OCI-LY1 (cell line): ENCODE results near the gene AIFM2.

Experiments used
- H2AFZ ChIP-seq: fragments of 200-600 bp; sonication (generic), shearing (Covaris generic); 2 replicates; pipeline ENCODE4 v1.6.0; 2014; ENCODE audit warnings: antibody characterized with exemption, mild to moderate bottlenecking, low read length
- H3F3A ChIP-seq: fragments of 200-600 bp; sonication (generic), shearing (Covaris generic); 2 replicates; pipeline ENCODE4 v1.6.0; 2014; ENCODE audit warnings: mild to moderate bottlenecking, antibody characterized with exemption, low read length, moderate library complexity; ENCODE audit not compliant: insufficient read depth
- H3K27ac ChIP-seq: fragments of 200-600 bp; sonication (generic); 2 replicates; pipeline ENCODE4 v1.5.1; 2014; ENCODE audit warnings: low read length, mixed run types, mild to moderate bottlenecking, low read depth; ENCODE audit not compliant: poor library complexity, severe bottlenecking
- H3K27me3 ChIP-seq: fragments of 200-600 bp; sonication (generic); 2 replicates; pipeline ENCODE4 v1.6.0; 2014; ENCODE audit warnings: antibody characterized with exemption, mild to moderate bottlenecking, low read length, moderate library complexity; ENCODE audit not compliant: insufficient read depth
- H3K36me3 ChIP-seq: fragments of 200-600 bp; sonication (generic); 2 replicates; pipeline ENCODE4 v1.6.1; 2014; ENCODE audit warnings: mild to moderate bottlenecking, antibody characterized with exemption, low read length, moderate library complexity, mixed read lengths; ENCODE audit not compliant: insufficient read depth
- H3K4me1 ChIP-seq: fragments of 200-600 bp; sonication (generic); 2 replicates; pipeline ENCODE4 v1.5.1; 2014; ENCODE audit warnings: mild to moderate bottlenecking, low read length, moderate library complexity; ENCODE audit not compliant: insufficient read depth, severe bottlenecking
- H3K4me2 ChIP-seq: fragments of 200-600 bp; sonication (generic), shearing (Covaris generic); 2 replicates; pipeline ENCODE4 v1.6.1; 2014; ENCODE audit warnings: low read length
- H3K4me3 ChIP-seq: fragments of 200-600 bp; sonication (generic); 2 replicates; pipeline ENCODE4 v1.5.1; 2014; ENCODE audit warnings: low read length, low read depth, mild to moderate bottlenecking, mixed read lengths; ENCODE audit not compliant: poor library complexity, severe bottlenecking
- H3K79me2 ChIP-seq: fragments of 200-600 bp; shearing (Covaris generic); 2 replicates; pipeline ENCODE4 v1.6.1; 2016; ENCODE audit warnings: mixed run types, low read length, mixed read lengths; ENCODE audit not compliant: insufficient read depth
- H3K9ac ChIP-seq: fragments of 200-600 bp; sonication (generic), shearing (Covaris generic); 2 replicates; pipeline ENCODE4 v1.6.1; 2014; ENCODE audit warnings: mild to moderate bottlenecking, low read length, mixed read lengths
- H3K9me2 ChIP-seq: fragments of 200-600 bp; sonication (generic), shearing (Covaris generic); 2 replicates; pipeline ENCODE4 v1.6.1; 2014; ENCODE audit warnings: low read depth, mild to moderate bottlenecking, low read length, mixed read lengths
- H3K9me3 ChIP-seq: fragments of 200-600 bp; shearing (Covaris generic); 2 replicates; pipeline ENCODE4 v1.6.1; 2014; ENCODE audit warnings: low read length, mixed read lengths
- H4K20me1 ChIP-seq: fragments of 200-600 bp; sonication (generic), shearing (Covaris generic); 2 replicates; pipeline ENCODE4 v1.6.0; 2016; ENCODE audit warnings: mild to moderate bottlenecking, low read length; ENCODE audit not compliant: insufficient read depth
- CTCF ChIP-seq: fragments of 200-600 bp; sonication (generic), shearing (Covaris generic); IDR thresholded peaks from 2 replicates; pipeline ENCODE4 v1.5.1; 2017; ENCODE audit warnings: mild to moderate bottlenecking, antibody characterized with exemption, low read length, moderate library complexity, mixed read lengths
- EZH2 ChIP-seq: fragments of 200-600 bp; sonication (generic), shearing (Covaris generic); IDR thresholded peaks from 2 replicates; pipeline ENCODE4 v1.8.0; 2017; ENCODE audit warnings: borderline replicate concordance, mixed run types, mild to moderate bottlenecking, antibody characterized with exemption, low read length, moderate library complexity, mixed read lengths

The AIFM2 gene

GRCh38 chr10:70090013-70090412 lies 42.6 kb downstream of the AIFM2 start:
- no peak overlapping the region for H3K4me2 ChIP-seq
- H3K9ac ChIP-seq = no peak overlapping the region
- no peaks in the 10 kb centered on the region; the same call in 1 of the 2 replicates for H3K27me3 ChIP-seq
- no peak overlapping the region for H2AFZ ChIP-seq
- no peaks in the 10 kb centered on the region for H3F3A ChIP-seq
- TF ChIP-seq EZH2 (no peak), CTCF (no peak)
- no peak overlapping the region for H3K27ac ChIP-seq
- no peak overlapping the region for H3K4me3 ChIP-seq
- no peaks in the 10 kb centered on the region for H4K20me1 ChIP-seq
- no peaks in the 10 kb centered on the region for H3K4me1 ChIP-seq
- no peaks in the 10 kb centered on the region for H3K36me3 ChIP-seq
- H3K79me2 ChIP-seq = no peaks in the 10 kb centered on the region
- H3K9me3 ChIP-seq = no peaks in the 10 kb centered on the region
- no peaks in the 10 kb centered on the region for H3K9me2 ChIP-seq

- Histone ChIP-seq H3K79me2 (no peaks in the 10 kb centered on the region), H3K9me3 (no peaks in the 10 kb centered on the region), H3K4me1 (no peaks in the 10 kb centered on the region), H3K36me3 (no peaks in the 10 kb centered on the region), H3K27ac (no peak overlapping the region), H3K9ac (no peak overlapping the region), H3K27me3 (no peaks in the 10 kb centered on the region; the same call in 1 of the 2 replicates), H4K20me1 (no peaks in the 10 kb centered on the region), H2AFZ (no peak overlapping the region), H3K4me3 (no peak overlapping the region), H3K4me2 (no peak overlapping the region), H3F3A (no peaks in the 10 kb centered on the region), H3K9me2 (no peaks in the 10 kb centered on the region)
- TF ChIP-seq CTCF (no peak), EZH2 (no peak)
Measured at GRCh38 chr10:70088308-70088698, 44.3 kb downstream of the AIFM2 start.

- Histone ChIP-seq H3K9me2 (no peaks in the 10 kb centered on the region), H3K36me3 (no peaks in the 10 kb centered on the region), H3K9me3 (no peaks in the 10 kb centered on the region), H3K79me2 (no peaks in the 10 kb centered on the region), H3K27ac (no peak overlapping the region), H3F3A (no peaks in the 10 kb centered on the region), H4K20me1 (no peaks in the 10 kb centered on the region), H3K4me1 (no peaks in the 10 kb centered on the region), H3K27me3 (no peaks in the 10 kb centered on the region; the same call in 1 of the 2 replicates), H3K4me3 (no peak overlapping the region), H3K4me2 (no peak overlapping the region), H3K9ac (no peak overlapping the region), H2AFZ (no peak overlapping the region)
- TF ChIP-seq EZH2 = no peak
- no peak for TF ChIP-seq CTCF
Measured at GRCh38 chr10:70087616-70088307, 44.9 kb downstream of the AIFM2 start.
